G401.6 (cell line): ENCODE measurements around the gene JPH3.
A peak's percentile ranks its signal among the peaks of the same experiment; 100 is the strongest.

ENCODE experiments used
- FAIRE-seq: peaks from 2 replicates; lab custom pipeline; 2012; peaks lifted over from hg19 to GRCh38; lab: Jason Lieb, UNC

The JPH3 gene

DNA sequence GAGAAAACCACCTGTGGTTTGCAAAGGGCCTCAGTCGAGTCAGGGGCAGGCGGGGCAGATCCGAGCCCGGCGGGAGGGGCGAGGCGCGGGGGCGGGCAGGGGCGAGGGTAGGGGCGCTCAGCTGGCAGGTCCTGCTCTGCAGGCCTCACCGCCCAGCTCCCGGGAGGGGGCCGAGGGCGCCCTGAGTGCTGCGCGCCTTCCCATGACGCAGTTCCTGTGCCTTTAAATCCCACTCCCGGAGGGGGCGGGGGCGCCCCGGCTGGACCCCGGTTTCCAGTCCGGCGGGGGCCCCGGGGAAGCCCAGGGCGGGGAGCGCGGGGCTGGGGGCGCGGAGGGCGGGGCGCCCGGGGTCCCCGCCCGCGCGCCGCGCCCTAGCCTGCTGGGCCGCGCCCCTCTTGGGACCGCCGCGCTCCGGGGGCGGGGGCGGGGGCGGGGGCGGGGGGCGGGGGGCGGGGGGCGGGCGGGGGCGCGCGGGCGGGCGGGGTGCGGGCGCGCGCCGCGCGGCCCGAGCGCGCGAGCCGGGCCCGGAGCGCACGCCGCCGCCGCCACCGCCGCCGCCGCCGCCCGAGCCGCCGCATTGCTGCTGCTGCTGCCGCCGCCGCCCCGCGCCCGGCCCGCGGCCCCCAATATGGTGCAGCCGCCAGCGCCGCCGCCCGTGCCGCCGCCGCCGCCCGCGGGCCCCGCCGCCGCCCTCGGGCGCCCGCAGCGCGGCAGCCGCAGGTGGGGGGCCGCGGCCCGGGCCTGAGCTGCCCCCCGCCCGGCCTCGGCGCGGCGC lies at the start of gene JPH3:
JPH3 (plus strand) TSS at position 508 of the 775 bp plus-strand sequence. CDS start 639 bp downstream, outside the sequence.
- FAIRE-seq = no peak

DNA sequence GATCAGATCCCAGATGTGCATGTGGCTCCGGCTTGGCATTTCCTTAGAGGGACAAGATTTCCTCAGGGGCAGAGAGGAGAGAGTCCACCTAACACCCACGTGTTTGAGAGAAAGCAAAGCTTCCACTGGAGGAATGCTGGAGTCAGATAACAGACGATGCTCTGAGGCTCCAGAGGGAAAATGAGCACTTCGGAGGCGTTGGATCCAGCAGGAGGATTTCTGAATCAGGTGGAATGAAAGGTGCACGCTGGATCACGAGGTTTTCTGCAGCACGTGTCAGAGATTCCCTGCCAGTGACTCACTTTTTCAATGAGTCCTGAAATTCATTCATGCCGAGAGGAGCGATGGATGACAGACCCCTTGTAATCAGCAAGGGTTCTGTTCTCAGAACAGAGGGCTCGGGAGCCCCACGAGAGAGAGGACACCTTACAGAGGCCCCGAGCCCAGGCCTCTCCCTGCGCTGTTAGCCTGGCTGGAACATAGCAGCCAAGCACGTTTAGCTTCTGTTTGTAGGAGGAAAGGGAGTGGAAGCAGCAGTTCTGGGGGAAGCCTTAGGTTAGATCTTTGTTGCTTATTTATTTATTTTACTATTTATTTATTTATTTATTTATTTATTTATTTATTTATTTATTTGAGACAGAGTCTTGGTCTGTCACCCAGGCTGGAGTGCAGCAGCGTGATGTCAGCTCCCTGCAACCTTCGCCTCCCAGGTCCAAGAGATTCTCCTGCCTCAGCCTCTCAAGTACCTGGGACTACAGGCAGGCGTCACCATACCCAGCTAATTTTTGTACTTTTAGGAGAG lies 49.3 kb upstream of the JPH3 start:
- FAIRE-seq = no peak

DNA sequence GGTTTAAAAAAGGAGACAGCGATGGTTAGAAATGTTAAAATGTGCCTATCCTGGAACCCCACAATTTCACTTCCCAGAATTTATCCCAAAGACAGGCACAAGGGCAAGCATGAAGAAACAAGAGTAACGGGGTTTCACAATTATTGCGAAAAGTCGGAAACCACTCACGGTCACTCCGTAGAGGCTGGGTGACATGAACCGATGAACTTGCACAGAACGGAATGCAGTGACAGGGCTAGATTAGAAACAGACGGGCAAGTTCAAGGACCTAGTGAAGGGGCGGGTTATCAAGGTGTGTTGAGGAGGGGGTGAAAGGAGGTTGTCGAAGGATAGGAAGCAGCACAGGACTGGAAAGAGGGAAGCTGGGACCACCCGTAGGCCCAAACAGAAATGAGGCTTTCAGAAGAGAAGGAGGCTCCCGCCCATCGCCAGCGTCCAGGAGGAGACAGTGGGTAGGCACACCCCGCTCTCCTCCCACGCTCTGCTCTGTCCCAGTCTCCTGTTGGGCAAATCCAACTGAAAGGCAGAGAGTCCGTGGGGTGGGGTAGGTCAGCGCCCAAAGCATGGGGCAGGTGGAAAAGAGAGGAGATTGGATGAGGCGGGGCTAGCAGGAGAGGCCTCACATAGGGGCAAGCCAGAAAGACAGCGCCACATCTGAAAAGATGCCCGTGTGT lies 47.4 kb upstream of the JPH3 start:
- no peak for FAIRE-seq

DNA sequence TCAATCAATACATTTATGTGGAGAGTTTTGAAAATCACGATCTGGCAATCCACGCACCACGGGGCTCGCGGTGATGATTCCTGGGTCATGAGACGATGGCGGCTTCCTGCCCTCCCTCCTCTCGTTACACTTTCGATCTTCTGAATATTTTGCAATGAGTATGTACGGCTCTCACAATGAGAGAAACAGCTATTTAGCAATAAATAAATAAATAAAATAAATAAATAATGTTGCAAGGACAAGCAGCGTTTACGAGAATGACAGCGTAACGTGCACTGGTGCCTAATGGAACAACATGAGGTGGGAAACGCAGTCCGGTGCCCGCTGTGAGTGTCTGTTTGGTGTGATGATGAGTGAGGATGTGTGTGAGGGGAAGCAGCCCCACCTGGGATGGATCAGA lies 46.7 kb upstream of the JPH3 start:
- no peak for FAIRE-seq

DNA sequence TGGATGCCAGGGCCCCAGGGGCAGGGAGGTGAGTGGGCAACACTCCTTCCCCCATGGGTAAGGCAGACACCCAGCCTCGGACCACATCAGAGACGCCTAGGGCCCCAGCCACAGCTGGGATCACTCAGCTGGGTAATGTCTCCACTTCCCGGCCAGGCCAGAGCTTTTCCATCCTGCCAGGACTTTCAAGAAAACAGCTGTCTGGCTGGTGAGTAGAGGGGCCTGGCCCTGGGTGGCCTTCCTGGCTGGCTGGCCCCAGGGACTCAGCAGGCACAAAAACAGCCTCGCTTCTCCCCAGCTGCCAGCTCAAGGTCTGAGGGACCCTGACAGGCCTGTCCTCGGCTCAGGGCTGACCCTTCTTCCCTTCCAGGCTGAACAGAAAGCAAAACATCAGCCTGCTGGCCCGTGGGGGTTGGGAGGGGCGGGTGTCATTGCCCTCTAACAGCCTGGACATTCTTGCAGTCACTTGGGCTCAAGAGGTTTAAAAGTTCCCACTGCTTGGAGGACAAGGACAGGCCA lies 45.3 kb upstream of the JPH3 start:
- no peak for FAIRE-seq

DNA sequence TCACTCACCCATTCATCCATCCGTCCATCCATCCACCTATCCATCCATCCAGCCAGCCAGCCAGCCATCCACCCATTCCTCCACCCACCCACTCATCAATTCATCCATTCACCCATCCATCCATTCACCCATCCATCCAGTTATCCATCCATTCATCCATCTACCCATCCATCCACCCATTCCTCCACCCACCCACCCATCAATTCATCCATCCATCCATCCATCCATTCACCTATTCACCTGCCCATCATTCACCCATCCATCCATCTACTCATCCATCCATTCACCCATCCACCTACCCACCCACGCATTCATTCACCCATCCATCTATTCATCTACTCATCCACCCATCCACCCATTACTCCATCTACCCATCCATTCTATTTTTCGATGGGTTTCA lies 43.6 kb upstream of the JPH3 start:
- FAIRE-seq = no peak

DNA sequence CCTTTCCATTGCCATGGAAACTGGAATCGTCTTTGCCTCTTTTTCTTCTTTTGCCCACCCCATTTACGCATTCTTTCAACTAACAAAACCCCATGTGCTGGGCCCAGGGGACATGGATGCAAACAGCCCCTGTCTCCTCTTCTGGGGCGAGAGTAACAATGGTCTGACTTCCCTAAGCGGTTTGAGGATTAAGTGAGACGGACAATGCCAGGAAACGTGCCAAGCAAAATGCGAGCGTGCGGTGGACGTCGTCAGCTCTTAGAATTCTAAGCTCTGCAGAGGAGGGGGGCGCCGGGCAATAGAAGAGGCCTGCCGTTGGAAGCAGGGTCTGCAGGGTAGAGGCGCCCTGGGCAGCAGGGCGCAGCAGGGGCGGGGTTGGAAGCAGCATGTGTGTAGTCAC lies 42.4 kb upstream of the JPH3 start:
- FAIRE-seq = no peak

DNA sequence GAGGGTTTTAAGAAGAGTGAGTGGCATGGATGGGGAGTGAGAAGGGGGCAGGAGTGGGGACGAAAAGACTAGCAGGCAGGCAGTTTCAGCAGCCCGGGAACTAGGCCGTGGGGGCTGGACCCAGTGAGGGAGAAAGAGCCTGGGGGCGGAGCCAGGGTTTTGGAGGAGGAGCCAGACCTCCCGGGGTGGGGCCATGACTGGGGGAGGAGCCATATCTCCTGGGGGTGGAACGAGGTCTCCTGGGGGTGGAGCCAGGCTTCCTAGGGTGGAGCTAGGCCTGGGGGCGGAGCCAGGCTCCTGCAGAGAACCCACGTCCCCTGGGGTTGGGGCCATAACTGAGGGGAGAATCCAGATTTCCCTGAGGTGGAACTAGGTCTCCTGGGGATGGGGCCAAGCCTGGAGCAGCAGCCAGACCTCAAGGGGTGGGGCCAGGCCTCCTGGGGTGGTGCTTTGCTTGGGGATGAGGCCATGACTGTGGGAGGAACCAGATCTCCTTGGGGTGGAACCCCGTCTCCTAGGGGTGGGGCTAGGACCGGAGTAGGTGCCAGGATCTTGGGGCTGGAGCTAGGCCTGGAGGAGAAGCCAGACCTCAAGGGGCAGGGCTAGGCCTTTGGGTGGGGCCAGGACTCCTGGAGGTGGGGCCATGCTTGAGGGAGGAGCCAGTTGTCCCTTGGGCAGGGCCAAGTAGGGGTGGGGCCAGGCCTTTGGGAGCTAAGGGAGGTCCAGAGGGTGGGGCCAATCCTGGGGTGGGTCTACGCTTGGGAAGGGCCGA lies 41.7 kb upstream of the JPH3 start:
- FAIRE-seq = peak; percentile 88

DNA sequence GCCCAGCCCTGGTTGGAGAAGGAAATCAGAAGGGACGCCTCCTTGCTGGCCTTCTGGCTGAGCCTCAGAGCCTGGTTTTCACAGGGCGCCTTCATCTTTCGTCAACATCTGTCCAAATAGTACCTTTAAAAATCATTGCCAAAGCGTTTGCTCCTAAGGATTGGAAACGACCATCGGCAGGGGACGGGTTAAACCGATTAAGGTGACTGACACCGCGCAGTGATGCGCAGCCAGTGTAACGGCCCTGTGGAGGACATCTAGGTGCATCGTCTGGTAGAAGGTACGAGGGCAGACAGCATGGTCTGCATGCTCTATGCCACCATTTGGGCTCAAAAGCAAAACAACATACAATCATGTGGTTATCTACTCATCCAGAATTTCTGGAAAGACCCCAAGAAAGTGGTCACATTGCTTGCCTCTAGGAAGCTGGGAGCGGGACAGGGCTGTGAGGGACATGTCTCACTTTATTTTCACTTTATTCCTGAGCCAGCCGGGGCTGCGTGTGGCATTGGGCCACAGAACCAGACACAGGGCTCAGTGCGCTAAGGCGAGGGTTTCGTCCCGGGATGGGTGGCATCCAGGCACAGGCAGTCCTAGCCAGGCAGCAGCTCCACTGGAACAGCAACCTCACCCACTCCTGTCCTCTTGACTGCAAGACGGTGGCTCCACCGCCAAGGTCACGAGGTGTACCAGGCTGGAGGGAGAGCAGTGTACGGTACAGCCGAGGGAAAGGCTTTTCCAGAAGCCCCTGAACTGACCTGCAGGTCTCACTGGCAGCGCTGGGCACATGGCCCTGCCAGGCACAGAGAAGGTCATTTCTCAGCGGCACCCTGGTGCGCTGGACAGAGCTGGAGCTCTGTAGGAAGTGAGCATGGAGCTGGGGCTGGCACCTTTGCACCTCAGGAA lies 40.9 kb upstream of the JPH3 start:
- FAIRE-seq = no peak

DNA sequence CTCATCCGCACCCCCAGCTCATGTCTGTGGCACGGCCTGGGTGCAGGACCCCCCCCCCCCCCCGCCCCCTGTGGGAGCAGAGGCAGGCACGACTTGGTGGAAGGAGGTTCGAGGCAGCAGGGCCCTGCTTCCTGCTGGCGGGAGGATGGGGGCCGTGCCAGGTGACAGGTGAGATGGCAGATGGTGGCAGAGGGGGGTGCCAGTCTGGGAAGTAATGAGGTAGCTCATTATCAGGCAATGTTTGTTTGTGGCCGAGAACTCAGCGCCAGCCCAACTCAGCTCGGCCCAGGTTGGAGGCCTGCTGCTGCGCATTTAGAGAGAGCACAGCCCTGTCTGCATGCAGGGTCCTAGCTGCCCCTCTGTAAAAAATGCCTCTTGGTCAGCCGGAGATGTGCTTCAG lies 40.1 kb upstream of the JPH3 start:
- no peak for FAIRE-seq

DNA sequence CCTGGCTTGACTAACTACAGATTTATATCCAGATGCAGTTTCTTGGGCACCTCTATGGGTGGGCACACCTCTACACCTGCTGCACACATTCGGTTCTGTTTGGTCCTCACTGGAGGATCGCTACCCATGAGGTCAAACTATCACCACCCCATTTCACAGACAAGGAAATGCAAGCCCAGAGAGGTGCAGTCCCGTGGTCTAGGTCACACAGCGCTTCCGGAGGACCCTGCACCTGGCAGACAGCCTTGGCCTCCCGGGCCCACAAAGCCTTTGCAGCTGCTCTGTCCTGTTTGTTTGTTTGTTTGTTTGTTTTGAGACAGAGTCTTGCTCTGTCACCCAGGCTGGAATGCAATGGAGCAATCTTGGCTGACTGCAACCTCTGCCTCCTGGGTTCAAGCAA lies 39.3 kb upstream of the JPH3 start:
- no peak for FAIRE-seq

DNA sequence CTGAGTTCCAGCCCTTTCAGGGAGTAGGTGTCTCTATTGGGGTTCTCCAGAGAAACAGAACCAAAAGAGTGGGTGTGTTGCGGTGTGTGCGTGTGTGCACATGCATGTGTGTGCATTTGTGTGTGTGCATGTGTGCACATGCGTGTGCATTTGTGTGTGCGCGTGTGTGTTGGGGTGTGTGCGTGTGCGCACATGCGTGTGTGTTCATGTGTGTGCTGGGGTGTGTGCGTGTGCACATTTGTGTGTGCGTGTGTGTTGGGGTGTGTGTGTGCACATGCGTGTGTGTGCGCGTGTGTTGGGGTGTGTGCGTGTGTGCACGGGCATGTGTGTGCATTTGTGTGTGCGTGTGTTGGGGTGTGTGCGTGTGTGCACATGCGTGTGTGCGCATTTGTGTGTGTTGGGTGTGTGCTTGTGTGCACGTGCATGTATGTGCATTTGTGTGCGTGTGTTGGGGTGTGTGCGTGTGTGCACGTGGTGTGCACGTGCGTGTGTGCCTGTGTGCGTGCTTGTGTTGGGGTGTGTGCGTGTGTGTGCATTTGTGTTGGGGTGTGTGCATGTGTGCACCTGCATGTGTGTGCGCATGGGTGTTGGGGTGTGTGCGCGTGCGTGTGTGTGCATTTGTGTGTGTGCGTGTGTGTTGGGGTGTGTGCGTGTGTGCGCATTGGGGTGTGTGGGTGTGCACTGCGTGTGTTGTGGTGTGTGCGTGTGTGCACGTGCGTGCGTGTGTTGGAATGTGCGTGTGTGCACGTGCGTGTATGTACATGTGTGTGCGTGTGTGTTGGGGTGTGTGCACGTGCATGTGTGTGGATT lies 38.4 kb upstream of the JPH3 start:
- no peak for FAIRE-seq

DNA sequence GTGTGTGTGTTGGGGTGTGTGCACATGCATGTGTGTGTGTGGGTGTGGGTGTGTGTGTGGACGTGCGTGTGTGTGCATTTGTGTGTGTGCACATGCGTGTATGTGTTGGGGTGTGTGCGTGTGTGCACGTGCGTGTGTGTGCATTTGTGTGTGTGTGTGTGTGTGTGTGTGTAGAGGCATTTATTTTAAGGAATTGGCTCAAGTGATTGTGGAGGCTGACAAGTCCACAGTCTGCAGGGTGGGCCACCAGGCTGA lies 37.9 kb upstream of the JPH3 start:
- FAIRE-seq = no peak

DNA sequence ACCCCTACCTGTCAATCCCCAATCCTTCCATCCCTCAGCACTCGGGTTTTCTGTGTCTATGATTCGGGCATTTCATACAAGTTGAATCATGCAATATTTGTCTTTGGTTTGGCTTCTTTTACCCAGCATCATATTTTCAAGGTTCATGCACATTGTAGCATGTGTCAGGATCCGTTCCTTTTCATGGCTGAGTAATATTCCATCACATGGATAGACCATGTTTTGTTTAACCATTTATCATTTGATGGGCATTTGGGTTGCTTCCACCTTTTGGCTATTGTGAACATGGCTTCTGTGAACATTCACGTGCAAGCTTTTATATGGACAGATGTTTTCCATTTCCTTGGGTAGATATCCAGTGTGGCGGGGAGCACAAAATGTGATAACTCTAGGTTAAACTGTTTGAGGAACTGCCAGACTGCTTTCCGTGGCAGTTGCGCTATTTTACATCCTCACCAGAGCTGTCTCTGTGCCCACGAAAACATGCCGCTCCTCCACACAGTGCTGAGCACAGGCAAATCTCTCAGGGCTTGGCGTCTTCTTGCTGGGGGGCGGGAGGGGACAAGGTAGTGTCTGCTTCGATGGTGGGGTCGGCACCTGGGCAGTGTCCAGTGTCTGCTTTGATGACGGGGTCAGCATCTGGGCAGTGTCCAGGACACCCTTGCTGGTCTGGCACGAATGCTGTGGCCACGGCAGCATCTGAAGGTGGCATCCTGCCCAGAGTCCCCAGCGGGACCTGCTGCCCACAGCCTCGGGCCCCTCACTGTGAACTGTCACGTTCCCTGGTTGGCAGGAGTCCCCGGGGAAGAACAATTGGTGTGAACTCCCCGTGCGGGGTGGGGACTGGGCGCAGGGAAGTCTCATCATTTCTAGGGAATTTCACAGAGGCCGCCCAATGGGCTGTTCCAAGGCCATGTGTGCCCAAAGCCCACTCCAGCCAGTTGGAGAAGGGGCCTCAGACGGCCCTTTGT lies 32.4 kb upstream of the JPH3 start:
- FAIRE-seq = no peak

DNA sequence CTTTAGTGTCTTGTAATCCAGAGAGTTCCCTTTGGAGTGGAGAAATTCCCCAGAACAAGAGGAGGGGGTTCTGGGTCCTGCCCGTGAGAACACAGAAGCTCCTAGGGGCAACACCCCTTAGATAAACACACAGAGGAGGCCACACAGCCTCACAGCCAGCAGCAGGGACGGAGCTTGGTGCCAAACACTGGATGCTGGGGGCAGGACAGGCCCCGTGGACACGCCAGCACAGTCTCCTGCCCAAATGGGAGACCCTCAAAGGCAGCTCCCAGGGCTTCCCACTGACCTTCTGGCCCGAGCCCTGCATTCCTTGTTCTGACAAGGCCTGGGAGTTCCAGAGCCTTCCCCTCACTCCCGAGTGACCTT lies 31.8 kb upstream of the JPH3 start:
- no peak for FAIRE-seq

DNA sequence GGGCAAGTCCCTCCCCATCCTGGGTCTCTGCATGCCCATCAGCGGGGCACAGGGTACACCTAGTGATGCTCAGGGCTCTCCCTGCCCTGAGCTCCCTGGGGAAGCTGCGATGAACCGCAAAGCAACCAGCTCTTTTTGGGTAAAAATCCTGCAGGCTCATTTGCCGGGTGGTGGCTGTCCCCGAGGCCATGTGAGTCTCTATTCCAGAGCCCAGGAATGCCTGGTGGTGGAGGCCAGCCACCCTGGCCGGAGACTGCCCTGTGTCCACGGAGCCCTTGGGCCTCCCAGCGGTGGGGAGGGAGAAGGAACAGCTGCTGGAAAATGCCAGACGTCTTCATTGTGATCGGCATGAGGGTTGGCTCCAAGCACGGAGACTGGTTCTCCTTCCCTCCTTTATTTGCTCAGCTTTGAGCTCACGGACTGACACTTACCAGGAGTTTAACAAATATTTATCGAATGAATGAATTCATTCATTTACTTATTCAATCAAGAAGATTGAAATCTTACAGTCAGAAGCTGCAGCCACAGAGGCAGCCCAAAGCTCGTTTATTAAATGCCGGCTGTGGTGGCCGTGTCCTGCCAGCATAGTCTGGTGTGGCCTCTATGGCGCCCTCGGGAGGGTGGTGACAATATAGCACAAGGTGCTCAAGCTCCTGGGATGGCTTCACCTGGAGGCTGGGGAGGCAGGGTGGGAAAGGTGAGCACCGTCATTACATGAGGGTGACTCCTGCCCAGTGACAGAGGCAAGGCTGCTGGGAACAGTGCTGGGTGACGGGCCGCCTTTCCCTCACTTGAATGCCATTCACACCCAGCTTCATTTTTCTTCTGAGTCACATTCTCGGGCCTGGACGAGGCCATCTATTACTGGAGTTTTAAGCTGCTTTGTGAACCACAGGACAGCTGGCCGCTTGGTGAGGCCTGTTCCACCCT lies 31.1 kb upstream of the JPH3 start:
- peak; percentile 69 for FAIRE-seq

DNA sequence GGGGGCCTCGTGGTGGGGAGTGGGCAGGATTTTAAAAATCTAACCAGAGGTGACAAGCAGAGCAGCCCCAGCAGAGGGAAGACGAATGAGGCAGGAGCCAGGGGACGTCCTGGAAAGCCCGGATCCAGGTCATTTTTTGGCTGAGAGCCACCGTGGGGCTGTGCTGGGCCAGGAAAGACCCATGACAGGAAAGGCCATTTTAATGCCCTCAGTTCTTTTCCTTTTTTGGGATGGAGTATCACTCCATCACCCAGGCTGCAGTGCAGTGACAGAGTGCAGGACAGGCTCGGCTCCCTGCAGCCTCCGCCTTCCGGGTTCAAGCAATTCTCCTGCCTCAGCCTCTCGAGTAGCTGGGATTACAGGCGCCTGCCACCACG lies 30.5 kb upstream of the JPH3 start:
- FAIRE-seq = no peak

DNA sequence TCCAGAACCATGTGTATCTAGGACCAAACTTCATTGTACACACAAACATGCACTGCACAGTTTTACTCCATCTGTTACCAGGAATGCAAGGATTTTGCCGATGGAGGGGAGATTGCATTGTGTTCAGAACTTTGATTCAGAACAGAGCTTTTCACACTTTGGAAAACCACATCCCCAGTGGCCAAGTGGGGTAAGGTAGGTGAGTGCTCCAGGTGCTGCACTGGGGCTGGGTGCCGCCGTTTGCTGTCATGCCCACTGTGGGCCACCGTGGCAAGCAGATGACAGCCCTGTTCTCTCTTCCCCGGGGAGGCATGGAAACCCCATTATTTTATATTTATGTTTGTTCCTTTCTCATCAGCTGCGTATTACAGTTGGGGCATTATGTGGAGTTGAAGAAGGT lies 29.3 kb upstream of the JPH3 start:
- FAIRE-seq = no peak
